GM18873 (cell line): ENCODE data around the gene TMEM121.
A peak's percentile ranks its signal among the peaks of the same experiment; 100 is the strongest.

ENCODE experiments used
- ATAC-seq: cut with Tn5 transposase; IDR thresholded peaks from one replicate; pipeline ENCODE4 v1.9.1; 2021; ENCODE audit warnings: mild to moderate bottlenecking, moderate library complexity, moderate number of reproducible peaks; ENCODE audit not compliant: unreplicated experiment, low FRiP score

TMEM121 gene

DNA sequence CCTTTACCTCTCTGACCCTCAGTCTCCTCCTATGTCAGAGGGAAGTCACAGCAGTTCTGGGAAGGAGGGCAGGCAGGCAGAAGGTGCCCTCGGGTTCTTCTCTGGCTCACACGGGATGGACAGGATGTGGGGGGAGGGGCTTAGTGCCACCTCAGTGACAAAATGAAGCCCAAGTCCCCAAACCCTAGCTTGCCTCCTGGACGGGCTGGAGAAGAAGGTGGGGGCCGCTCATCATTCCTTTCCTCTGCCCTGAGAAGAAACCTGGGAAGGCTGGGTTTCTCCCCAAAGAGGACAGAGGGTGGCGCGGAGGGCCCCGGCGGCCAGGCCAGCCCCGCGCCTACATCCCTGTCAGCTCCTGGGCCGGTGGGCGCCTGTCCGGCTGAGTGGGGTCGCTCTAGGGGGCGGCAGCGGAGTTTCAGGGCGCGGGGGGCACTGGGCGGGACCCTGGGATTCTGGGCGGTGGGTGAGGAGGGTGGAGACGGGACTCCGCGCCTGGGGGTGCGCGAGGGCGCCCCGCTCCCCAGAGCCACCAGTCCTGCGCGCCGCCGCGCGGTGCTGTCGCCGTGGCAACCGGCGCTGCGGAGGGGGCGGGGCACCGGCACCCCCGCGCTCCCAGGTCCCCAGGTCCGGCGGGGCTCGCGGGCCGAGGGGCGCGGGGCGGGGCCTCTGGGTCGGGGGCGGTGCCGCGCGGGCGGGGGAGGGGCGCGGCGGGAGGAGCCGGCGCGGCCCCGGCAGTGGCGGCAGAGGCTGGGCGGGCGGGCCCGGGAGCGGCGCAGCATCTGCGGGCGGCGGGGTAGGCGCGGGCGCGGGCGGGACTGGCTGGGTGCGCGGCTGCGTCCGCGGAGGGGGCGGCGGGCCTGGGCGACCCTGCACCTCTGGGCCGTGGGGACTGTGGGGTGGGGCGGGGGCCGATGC lies at the start of gene TMEM121:
TMEM121 (plus strand) TSS at position 723 of the 915 bp plus-strand sequence. CDS start 2,252 bp downstream, outside the sequence.
- no peak for ATAC-seq

GRCh38 chr14:105476831-105477659 lies 49.3 kb upstream of the TMEM121 start:
- ATAC-seq: no peak

- no peak for ATAC-seq
Measured at GRCh38 chr14:105477660-105478397, 48.6 kb upstream of the TMEM121 start.

DNA sequence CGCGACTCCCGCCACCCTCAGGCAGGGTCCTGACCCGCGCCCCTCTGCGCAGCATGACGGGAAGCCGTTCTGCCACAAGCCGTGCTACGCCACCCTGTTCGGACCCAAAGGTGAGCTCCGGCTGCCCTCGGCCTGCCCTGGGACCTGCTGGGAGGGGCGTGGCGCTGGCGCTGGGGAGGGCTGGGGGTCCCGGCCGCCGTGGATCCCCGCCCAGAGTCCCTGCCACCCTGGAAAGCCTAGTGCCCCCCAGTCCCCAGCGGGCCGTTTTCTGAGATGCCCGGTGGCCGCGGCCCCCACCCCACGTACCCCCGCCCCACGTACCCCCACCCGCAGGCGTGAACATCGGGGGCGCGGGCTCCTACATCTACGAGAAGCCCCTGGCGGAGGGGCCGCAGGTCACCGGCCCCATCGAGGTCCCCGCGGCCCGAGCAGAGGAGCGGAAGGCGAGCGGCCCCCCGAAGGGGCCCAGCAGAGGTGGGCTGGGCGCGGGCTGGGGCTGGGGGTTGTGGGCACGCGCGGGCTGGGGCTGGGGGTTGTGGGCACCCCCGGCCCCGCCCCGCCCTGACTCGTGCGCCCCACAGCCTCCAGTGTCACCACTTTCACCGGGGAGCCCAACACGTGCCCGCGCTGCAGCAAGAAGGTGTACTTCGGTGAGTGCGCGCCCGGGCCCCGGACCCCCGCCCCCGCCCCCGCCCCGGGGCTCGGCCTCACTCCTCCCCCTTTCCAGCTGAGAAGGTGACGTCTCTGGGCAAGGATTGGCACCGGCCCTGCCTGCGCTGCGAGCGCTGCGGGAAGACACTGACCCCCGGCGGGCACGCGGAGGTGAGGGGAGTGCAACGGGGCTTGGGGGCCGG lies 47.8 kb upstream of the TMEM121 start:
- ATAC-seq: no peak

GRCh38 chr14:105479431-105480158 lies 46.8 kb upstream of the TMEM121 start:
- ATAC-seq: no peak

DNA sequence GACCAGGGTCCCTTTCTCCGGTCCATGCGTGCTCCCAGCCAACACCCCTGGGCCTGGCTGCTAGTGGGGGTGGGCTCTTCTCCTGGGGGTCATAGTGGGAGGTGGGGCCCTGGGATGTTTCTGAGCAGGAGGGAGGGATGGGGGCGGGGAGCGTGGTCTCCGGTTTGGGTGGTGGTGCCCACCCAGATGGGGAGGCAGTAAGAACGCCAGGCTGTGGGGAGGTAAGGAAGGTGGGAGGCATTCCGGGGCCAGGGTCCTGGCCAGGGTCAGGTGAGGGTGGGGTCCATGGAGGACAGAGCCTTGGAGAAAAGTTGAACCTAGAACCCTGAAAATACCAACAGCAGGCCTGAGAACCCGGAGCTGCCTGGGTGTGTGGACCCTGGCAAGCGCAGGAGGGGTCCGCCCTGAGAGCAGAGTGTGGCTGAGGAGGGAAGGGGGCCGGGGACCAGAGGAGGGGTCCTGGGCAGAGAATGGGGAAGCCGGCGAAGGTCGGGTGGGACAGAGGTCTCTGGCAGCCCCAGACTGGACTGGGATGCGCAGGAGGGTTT lies 46.1 kb upstream of the TMEM121 start:
- ATAC-seq: no peak

DNA sequence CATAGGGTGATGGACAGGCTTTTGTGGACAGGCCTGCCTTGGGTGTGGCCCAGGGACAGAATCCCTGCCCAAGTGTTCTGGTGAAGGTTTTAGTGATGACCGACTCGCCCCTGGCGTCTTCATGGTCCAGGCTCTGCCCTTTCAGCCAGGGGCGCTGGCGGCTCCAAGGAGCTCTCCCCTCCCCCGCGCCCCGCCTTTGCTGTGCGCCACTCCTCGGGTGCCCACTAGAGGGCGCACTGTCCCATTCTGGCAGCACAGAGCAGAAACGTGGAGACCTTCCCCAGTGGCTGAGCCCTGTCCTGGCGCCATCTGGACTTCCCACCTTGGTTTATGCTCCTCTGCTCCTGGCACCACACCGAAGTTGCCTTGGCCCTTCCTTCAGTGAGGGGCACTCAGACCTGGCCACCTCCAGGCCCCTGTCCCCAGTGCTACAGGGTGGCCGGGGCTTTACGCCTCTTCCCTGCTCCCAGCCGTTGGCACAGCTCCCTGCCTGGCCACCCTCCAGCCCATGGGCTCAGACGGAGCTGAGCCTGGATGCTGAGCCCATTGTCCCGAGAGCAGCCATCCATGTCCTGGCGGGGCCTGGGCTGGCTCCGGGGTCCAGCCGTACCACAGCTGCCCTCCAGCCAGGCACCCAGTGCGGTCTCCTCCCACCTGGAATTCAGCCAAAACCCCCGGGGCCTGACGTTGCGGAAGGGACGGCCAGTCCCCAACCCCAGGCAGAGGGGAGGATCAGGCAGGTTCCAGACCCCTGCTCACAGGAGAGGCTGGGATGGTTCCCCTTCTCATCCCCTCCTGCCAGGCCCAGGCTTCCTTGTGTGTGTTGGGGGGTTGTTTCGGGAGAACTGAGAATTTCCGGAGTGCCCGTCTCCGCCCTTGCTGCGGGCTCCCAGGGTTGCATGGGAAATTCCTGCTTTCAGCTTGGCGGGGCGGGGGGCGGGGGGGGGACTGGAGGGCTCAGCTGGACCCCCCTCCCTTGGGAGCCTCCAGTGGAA lies 45.3 kb upstream of the TMEM121 start:
- ATAC-seq: peak; percentile 37

- ATAC-seq: no peak
Measured at GRCh38 chr14:105481886-105482457, 44.4 kb upstream of the TMEM121 start.

DNA sequence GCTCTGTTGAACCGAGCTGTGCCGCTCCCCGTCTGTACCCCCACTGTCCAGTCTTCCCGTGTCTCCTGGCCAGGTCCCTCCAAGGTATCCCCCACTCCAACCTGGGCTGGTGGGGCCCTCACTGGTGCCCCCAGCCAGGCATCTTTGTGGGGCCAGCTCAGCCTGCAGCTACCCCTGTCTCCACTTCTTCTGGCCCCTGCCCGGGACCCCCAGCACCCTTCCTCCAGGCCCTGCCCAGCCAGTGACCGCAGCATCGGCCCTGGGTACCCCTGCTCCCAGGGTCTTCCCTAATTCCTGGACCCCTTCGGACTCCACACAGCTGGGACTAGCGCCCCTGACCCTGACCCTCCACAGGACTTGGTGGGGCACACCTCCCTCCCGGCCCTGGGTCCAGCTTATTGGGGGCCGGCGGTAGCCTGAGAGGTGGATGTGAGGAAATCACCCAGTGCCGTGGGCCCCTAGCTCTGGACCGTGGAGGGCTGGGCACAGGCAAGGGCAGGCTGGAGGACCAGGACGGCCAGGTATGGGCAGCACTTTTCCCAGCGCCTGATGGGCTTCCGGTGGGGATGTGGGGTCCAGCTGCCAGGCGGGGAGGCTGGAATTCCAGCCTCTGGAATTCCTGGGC lies 43.8 kb upstream of the TMEM121 start:
- no peak for ATAC-seq

DNA sequence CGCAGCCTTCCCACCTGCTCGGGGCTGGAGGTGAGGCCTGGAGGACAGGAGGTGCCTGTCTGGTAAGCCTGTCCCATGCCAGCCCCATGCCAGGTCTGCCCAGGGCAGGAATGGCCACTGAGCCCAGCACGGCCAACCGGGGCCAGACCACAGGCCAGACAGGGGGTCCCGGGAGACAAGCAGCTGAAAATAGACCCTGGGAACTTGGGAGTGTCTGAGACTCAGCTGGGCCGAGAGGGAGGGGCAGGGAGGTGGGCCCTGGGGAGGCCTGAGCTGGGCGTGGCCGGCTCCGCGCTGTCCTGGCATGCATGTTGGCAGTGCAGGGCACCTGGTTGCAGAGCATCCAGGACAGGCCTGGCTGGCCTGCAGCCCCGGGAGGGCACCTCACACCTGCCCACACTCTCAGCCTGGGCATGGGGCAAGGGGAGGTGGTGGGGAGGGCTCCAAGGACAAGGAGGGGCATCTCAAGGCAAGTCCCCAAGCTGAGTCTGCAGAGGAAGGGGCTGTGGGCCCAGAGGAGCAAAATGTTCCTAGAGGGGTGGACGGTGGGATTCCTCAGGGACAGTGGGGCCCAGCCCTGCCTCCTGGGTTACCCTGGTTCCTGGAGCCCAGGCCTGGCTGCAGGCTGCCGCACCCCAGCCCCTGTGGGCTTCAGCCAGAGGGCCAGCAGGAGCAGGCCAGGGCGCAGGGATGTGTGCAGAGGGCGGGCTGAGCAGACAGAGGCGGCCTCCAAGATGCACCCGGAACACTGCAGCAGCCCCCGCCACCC lies 42.9 kb upstream of the TMEM121 start:
- no peak for ATAC-seq

DNA sequence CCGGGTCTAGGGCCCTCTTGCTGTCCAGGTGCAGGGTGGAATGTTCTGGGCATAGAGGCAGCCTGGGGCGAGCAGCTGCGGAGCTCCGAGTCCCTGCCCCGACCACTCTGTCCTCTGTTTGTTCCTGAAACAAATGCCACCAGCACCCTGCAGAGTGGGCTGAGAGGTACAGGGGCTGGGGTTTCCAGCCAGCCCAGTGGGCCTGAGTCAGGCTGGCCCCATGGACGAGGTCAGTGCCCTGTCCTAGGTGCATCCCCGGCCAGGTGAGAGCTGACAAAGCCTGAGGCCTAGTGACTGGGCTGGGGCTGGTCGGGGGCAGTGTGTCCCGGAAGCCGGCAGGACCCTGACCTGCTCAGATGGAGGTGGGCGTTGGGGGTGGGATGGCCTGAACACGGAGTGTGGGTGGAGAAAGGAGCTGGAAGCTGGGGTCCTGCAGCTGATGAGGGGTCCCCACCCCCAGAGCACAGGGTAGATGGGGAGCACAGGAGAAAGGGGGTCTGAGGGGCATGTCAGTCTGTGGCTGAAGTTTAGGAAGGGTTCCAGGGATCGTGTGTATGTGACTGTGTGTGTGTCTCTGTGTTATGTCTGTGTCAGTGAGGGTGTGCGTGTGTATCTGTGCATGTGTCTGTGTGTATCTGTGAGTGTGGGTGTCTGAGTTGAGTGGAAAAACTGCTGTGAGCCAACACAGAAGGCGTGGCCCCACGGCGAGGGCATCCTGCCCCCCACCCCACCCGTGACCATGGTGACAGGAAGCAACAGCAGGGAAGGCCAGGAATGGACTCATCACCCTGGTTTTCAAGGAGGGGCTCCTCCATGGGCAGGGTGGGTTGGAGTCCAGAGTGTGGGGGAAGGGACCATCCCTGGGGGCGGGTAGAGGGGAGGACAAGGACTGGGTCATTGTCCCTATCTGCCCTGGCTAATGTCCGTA lies 42.0 kb upstream of the TMEM121 start:
- no peak for ATAC-seq

DNA sequence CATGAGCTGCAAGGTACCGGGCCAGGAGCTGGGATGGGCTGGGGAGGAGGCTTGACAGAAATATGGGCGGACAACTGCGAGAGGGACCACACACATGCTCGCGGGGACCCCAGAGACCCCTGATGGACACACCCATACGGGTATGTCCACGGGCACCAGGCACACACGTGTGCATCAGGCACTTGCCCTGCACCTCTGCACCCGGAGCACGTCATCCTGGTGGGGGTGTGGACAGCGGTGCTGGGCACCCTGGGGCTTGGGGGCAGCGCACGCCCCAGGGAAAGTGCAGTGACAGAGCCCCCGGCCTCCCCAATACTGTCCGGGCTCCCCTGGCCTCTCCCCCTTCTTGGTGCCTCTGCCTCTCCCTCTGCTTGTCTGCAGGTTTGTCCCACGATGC lies 41.4 kb upstream of the TMEM121 start:
- no peak for ATAC-seq

GRCh38 chr14:105485739-105486162 lies 40.6 kb upstream of the TMEM121 start:
- no peak for ATAC-seq

- ATAC-seq: no peak
Measured at GRCh38 chr14:105486163-105486973, 40.0 kb upstream of the TMEM121 start, which contains the start of gene CRIP1. CRIP1 (plus strand) TSS chr14:105486886; CDS start chr14:105487260, 374 bp downstream.
